ENCODE measurements around the gene TRIM42. TPM values are rescaled to one million over a fixed set of nuclear protein-coding genes. Genes with fewer than 3 reads are reported as not detected.

Gene TRIM42
- total RNA-seq, 2 experiments from 2014 or later: not detected

- Histone ChIP-seq H3K9me3 (ENCODE audit: control insufficient read depth in 1 of 2, insufficient read depth in 1 of 2, low read length in 2 of 2) (no peaks in the 10 kb centered on the region), H3K36me3 (ENCODE audit: insufficient read depth, low read length) (no peaks in the 10 kb centered on the region), H3K27ac (ENCODE audit: low read depth in 1 of 2, low read length in 2 of 2) (no peak overlapping the region), H3K4me1 (ENCODE audit: insufficient read depth, low read length) (no peaks in the 10 kb centered on the region), H3K27me3 (ENCODE audit: control insufficient read depth in 1 of 2, insufficient read depth in 2 of 2, low read length in 2 of 2) (no peaks in the 10 kb centered on the region), H3K4me3 (ENCODE audit: low read length) (no peak overlapping the region)
- intact Hi-C loops (cut with DNase I, micrococcal nuclease): no loop called here
- no peaks in the 10 kb centered on the region for H3K36me3 Mint-ChIP-seq (ENCODE audit: low read depth)
- ChIA-PET POLR2A (no interaction called here), CTCF (no interaction called here)
- H3K9me3 Mint-ChIP-seq: no peaks in the 10 kb centered on the region
- H3K27me3 Mint-ChIP-seq: no peaks in the 10 kb centered on the region
- no peak overlapping the region for H3K4me3 Mint-ChIP-seq
- no peaks in the 10 kb centered on the region for H3K4me1 Mint-ChIP-seq (ENCODE audit: low read depth)
- DNase-seq (no peak), ATAC-seq (ENCODE audit: poor library complexity) (no peak)
- no peak for TF ChIP-seq CTCF (IDR thresholded peaks at IDR 0.05)
- no peak overlapping the region for H3K27ac Mint-ChIP-seq
Observed at GRCh38 chr3:140630366-140630765, 47.5 kb upstream of the TRIM42 start.

GRCh38 chr3:140630866-140631265 lies 47.0 kb upstream of the TRIM42 start:
- H3K9me3 Mint-ChIP-seq: no peaks in the 10 kb centered on the region
- no peak overlapping the region for H3K4me3 ChIP-seq (ENCODE audit: low read length)
- no peaks in the 10 kb centered on the region for H3K4me1 Mint-ChIP-seq (ENCODE audit: low read depth)
- no peak overlapping the region for H3K27ac Mint-ChIP-seq
- CTCF ChIA-PET: no interaction called here
- no peak overlapping the region for H3K27ac ChIP-seq (ENCODE audit: low read depth in 1 of 2, low read length in 2 of 2)
- DNase-seq (no peak), ATAC-seq (ENCODE audit: poor library complexity) (no peak)
- no peaks in the 10 kb centered on the region for H3K27me3 Mint-ChIP-seq
- H3K9me3 ChIP-seq (ENCODE audit: control insufficient read depth in 1 of 2, insufficient read depth in 1 of 2, low read length in 2 of 2): no peaks in the 10 kb centered on the region
- intact Hi-C loops (cut with DNase I, micrococcal nuclease): no loop called here
- H3K36me3 ChIP-seq (ENCODE audit: insufficient read depth, low read length): no peaks in the 10 kb centered on the region
- H3K4me1 ChIP-seq (ENCODE audit: insufficient read depth, low read length): no peaks in the 10 kb centered on the region
- no peaks in the 10 kb centered on the region for H3K27me3 ChIP-seq (ENCODE audit: control insufficient read depth in 1 of 2, insufficient read depth in 2 of 2, low read length in 2 of 2)
- POLR2A ChIA-PET: no interaction called here
- H3K36me3 Mint-ChIP-seq (ENCODE audit: low read depth): no peaks in the 10 kb centered on the region
- H3K4me3 Mint-ChIP-seq: no peak overlapping the region
- TF ChIP-seq CTCF (IDR thresholded peaks at IDR 0.05): no peak

GRCh38 chr3:140635276-140635675 lies 42.6 kb upstream of the TRIM42 start:
- Histone ChIP-seq H3K36me3 (ENCODE audit: insufficient read depth, low read length) (no peaks in the 10 kb centered on the region), H3K9me3 (ENCODE audit: control insufficient read depth in 1 of 2, insufficient read depth in 1 of 2, low read length in 2 of 2) (no peaks in the 10 kb centered on the region), H3K4me1 (ENCODE audit: insufficient read depth, low read length) (no peaks in the 10 kb centered on the region), H3K27me3 (ENCODE audit: control insufficient read depth in 1 of 2, insufficient read depth in 2 of 2, low read length in 2 of 2) (no peaks in the 10 kb centered on the region), H3K27ac (ENCODE audit: low read depth in 1 of 2, low read length in 2 of 2) (no peak overlapping the region), H3K4me3 (ENCODE audit: low read length) (no peak overlapping the region)
- ChIA-PET CTCF (no interaction called here), POLR2A (no interaction called here)
- DNase-seq (no peak), ATAC-seq (ENCODE audit: poor library complexity) (no peak)
- no peaks in the 10 kb centered on the region for H3K9me3 Mint-ChIP-seq
- H3K4me3 Mint-ChIP-seq: no peak overlapping the region
- H3K36me3 Mint-ChIP-seq (ENCODE audit: low read depth): no peaks in the 10 kb centered on the region
- no peak overlapping the region for H3K27ac Mint-ChIP-seq
- intact Hi-C loops (cut with DNase I, micrococcal nuclease): no loop called here
- no peaks in the 10 kb centered on the region for H3K27me3 Mint-ChIP-seq
- H3K4me1 Mint-ChIP-seq (ENCODE audit: low read depth): no peaks in the 10 kb centered on the region
- no peak for TF ChIP-seq CTCF (IDR thresholded peaks at IDR 0.05)
